Keratinocyte (primary cell): Measurements from ENCODE around the gene MFSD12.

ENCODE experiments used
- CTCF ChIP-seq, 3 experiments: IDR thresholded peaks in 1 of 3; conservative IDR thresholded peaks in 1 of 3; optimal IDR thresholded peaks in 1 of 3; 2 replicates in 2 of 3; 3 replicates in 1 of 3; pipeline versions ENCODE3 to v1.5.1; 2011; ENCODE audit warnings: low read length in 3 of 3, mild to moderate bottlenecking in 3 of 3, moderate library complexity in 2 of 3, control low read depth in 1 of 3, inconsistent platforms in 1 of 3; ENCODE audit not compliant: insufficient read depth in 2 of 3; ENCODE audit errors: extremely low read depth in 1 of 3
- EZH2 ChIP-seq: IDR thresholded peaks from one replicate; pipeline ENCODE4 v1.6.1; 2012; ENCODE audit warnings: inconsistent platforms, mild to moderate bottlenecking, low read length, moderate library complexity

GRCh38 chr19:3563709-3564524 is 6.5 kb upstream of the MFSD12 start:
- TF ChIP-seq CTCF (optimal IDR thresholded peaks at IDR 0.05 in 1 of 3, IDR thresholded peaks at IDR 0.05 in 1 of 3, conservative IDR thresholded peaks at IDR 0.05 in 1 of 3; ENCODE audit: extremely low read depth in 1 of 3, insufficient read depth in 2 of 3, low read length in 3 of 3) (no peak), EZH2 (no peak)
